ENCODE results near the gene ATAD3C. TPM values are rescaled to one million over a fixed set of nuclear protein-coding genes. Genes with fewer than 3 reads are reported as not detected.
"Not testable (repeated sequence)": the region's sequence is repeated elsewhere in the genome, so short reads cannot be mapped to it uniquely, and the experiment has no call there.

The ATAD3C gene
- polyA plus RNA-seq, 1 donor: 1.0 TPM

GRCh38 chr1:1451696-1452364 lies 2.3 kb downstream of the ATAD3C start:
- Histone ChIP-seq H3K27me3 (ENCODE audit: control insufficient read depth, insufficient read depth, low read length) (no peaks in the 10 kb centered on the region), H3K36me3 (ENCODE audit: control insufficient read depth, insufficient read depth, low read length) (no peaks in the 10 kb centered on the region), H3K4me3 (ENCODE audit: low read length) (no peak overlapping the region), H3K9me3 (ENCODE audit: control insufficient read depth, low read depth, low read length) (no peaks in the 10 kb centered on the region), H3K4me1 (ENCODE audit: control insufficient read depth, insufficient read depth, low read length) (no peaks in the 10 kb centered on the region), H3K27ac (ENCODE audit: low read length) (no peak overlapping the region)
- WGBS (ENCODE audit: insufficient coverage, low lambda C conversion rate): no CpG with 5 or more reads among the region's 26 CpGs
- DNase-seq: no peak

DNA sequence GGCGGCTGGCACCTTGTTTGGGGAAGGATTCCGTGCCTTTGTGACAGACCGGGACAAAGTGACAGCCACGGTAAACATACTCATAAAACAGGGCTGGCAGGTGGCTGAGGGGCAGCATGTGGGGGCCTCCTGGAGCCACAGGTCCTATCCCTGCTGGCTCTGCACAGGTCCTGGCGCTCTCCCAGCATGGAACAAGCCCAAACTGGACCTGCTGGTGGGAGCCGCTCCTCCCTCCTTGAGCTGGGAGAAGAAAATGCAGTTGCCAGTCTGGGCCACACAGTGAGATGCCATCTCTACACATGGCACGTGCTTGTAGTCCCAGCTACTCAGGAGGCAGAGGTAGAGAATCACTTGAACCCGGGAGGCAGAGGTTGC lies 2.9 kb downstream of the ATAD3C start:
- H3K9me3 ChIP-seq (ENCODE audit: control insufficient read depth, low read depth, low read length); H3K4me1 ChIP-seq (ENCODE audit: control insufficient read depth, insufficient read depth, low read length); H3K36me3 ChIP-seq (ENCODE audit: control insufficient read depth, insufficient read depth, low read length): not testable (repeated sequence)

DNA sequence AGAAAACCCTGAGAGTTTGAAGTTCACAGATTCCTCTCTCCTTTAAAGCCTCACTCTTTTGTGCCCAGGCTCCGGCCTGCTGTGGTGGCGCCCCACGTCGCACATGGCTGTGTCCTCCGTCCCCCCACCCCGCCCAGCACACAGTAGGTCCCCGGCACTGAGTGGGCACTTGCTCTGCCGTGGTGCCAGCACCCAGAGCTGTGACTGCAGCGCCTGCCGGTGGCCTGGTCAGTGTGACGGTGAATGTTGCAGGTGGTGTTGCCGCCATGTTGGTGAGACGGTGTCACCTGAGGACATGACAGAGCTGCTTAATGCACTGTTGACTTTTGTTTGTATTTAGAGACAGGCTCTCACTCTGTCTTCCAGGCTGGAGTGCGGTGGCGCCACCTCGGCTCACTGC lies 3.4 kb downstream of the ATAD3C start:
- WGBS (ENCODE audit: insufficient coverage, low lambda C conversion rate): no CpG with 5 or more reads among the region's 16 CpGs
- Histone ChIP-seq H3K4me1 (ENCODE audit: control insufficient read depth, insufficient read depth, low read length) (no peaks in the 10 kb centered on the region), H3K9me3 (ENCODE audit: control insufficient read depth, low read depth, low read length) (no peaks in the 10 kb centered on the region), H3K36me3 (ENCODE audit: control insufficient read depth, insufficient read depth, low read length) (no peaks in the 10 kb centered on the region), H3K27ac (ENCODE audit: low read length) (no peak overlapping the region), H3K27me3 (ENCODE audit: control insufficient read depth, insufficient read depth, low read length) (no peaks in the 10 kb centered on the region), H3K4me3 (ENCODE audit: low read length) (no peak overlapping the region)
- no peak for DNase-seq

More for the DNA sequence above, 2.9 kb downstream of the ATAD3C start:
- WGBS (ENCODE audit: insufficient coverage, low lambda C conversion rate): no CpG with 5 or more reads among the region's 8 CpGs
- H3K27ac ChIP-seq (ENCODE audit: low read length); H3K4me3 ChIP-seq (ENCODE audit: low read length); DNase-seq; H3K27me3 ChIP-seq (ENCODE audit: control insufficient read depth, insufficient read depth, low read length): not testable (repeated sequence)

- not testable (repeated sequence) for H3K27ac ChIP-seq (ENCODE audit: low read length); H3K9me3 ChIP-seq (ENCODE audit: control insufficient read depth, low read depth, low read length); H3K4me1 ChIP-seq (ENCODE audit: control insufficient read depth, insufficient read depth, low read length); H3K27me3 ChIP-seq (ENCODE audit: control insufficient read depth, insufficient read depth, low read length); DNase-seq; H3K36me3 ChIP-seq (ENCODE audit: control insufficient read depth, insufficient read depth, low read length); H3K4me3 ChIP-seq (ENCODE audit: low read length)
- no CpG with 5 or more reads among the region's 41 CpGs for WGBS (ENCODE audit: insufficient coverage, low lambda C conversion rate)
Measured at GRCh38 chr1:1454286-1455056, 5.0 kb downstream of the ATAD3C start.

DNA sequence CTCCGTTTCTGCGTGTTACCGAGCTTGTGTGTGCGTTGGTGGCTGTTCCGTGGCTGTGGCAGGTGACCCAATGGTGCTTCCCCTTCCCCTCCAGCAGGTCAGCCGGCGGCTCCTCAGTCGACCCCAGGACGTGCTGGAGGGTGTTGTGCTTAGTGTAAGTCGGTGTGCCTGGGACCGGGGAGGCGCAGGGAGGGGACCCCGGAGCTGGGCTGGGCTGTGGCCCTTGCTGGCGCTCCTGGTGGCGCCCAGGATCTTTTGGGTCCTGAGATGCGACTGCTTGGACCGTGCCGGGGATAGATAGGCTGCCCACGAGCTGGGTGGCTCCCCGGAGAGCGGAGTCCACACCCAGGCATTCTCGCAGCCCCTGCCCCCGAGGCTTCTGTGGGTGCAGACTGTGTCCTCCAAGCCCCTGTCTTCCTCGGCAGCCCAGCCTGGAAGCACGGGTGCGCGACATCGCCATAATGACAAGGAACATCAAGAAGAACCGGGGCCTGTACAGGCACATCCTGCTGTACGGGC lies 5.9 kb downstream of the ATAD3C start:
- Histone ChIP-seq H3K9me3 (ENCODE audit: control insufficient read depth, low read depth, low read length) (no peaks in the 10 kb centered on the region), H3K4me3 (ENCODE audit: low read length) (no peak overlapping the region), H3K27ac (ENCODE audit: low read length) (no peak overlapping the region), H3K27me3 (ENCODE audit: control insufficient read depth, insufficient read depth, low read length) (no peaks in the 10 kb centered on the region), H3K4me1 (ENCODE audit: control insufficient read depth, insufficient read depth, low read length) (no peaks in the 10 kb centered on the region), H3K36me3 (ENCODE audit: control insufficient read depth, insufficient read depth, low read length) (no peaks in the 10 kb centered on the region)
- no peak for DNase-seq
- WGBS (ENCODE audit: insufficient coverage, low lambda C conversion rate): no CpG with 5 or more reads among the region's 30 CpGs

- H3K9me3 ChIP-seq (ENCODE audit: control insufficient read depth, low read depth, low read length); H3K36me3 ChIP-seq (ENCODE audit: control insufficient read depth, insufficient read depth, low read length); H3K4me3 ChIP-seq (ENCODE audit: low read length); H3K27me3 ChIP-seq (ENCODE audit: control insufficient read depth, insufficient read depth, low read length); H3K27ac ChIP-seq (ENCODE audit: low read length); DNase-seq; H3K4me1 ChIP-seq (ENCODE audit: control insufficient read depth, insufficient read depth, low read length): not testable (repeated sequence)
- no CpG with 5 or more reads among the region's 15 CpGs for WGBS (ENCODE audit: insufficient coverage, low lambda C conversion rate)
Measured at GRCh38 chr1:1455934-1456333, 6.4 kb downstream of the ATAD3C start.

- not testable (repeated sequence) for H3K4me3 ChIP-seq (ENCODE audit: low read length); H3K4me1 ChIP-seq (ENCODE audit: control insufficient read depth, insufficient read depth, low read length)
- WGBS (ENCODE audit: insufficient coverage, low lambda C conversion rate): no CpG with 5 or more reads among the region's 22 CpGs
Measured at GRCh38 chr1:1456683-1457255, 7.3 kb downstream of the ATAD3C start.

DNA sequence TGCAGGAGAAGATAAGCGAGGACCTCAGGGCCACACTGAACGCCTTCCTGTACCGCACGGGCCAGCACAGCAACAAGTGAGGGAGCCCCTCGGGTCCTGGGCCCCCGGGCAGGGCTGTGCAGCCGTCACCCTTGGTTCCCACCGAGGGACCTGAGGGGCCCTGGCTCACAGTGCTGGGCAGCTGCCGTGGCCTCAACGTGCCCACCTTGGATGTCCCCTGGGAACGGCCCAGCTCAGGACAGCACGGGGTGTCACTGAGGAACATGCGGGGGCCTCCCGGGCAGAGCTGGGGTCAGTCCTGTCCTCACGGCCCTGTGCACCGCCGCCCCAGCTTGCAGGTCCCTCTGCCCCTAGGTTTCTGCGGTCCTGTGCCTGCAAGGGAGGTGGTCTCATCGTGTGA lies 9.7 kb downstream of the ATAD3C start:
- not testable (repeated sequence) for H3K27me3 ChIP-seq (ENCODE audit: control insufficient read depth, insufficient read depth, low read length); H3K27ac ChIP-seq (ENCODE audit: low read length); H3K36me3 ChIP-seq (ENCODE audit: control insufficient read depth, insufficient read depth, low read length); H3K4me1 ChIP-seq (ENCODE audit: control insufficient read depth, insufficient read depth, low read length); DNase-seq; H3K9me3 ChIP-seq (ENCODE audit: control insufficient read depth, low read depth, low read length); H3K4me3 ChIP-seq (ENCODE audit: low read length)
- WGBS (ENCODE audit: insufficient coverage, low lambda C conversion rate): no CpG with 5 or more reads among the region's 19 CpGs

More at GRCh38 chr1:1456683-1457255, 7.3 kb downstream of the ATAD3C start:
- H3K9me3 ChIP-seq (ENCODE audit: control insufficient read depth, low read depth, low read length); DNase-seq; H3K27me3 ChIP-seq (ENCODE audit: control insufficient read depth, insufficient read depth, low read length); H3K36me3 ChIP-seq (ENCODE audit: control insufficient read depth, insufficient read depth, low read length); H3K27ac ChIP-seq (ENCODE audit: low read length): not testable (repeated sequence)

- DNase-seq; H3K4me3 ChIP-seq (ENCODE audit: low read length); H3K36me3 ChIP-seq (ENCODE audit: control insufficient read depth, insufficient read depth, low read length); H3K9me3 ChIP-seq (ENCODE audit: control insufficient read depth, low read depth, low read length); H3K27me3 ChIP-seq (ENCODE audit: control insufficient read depth, insufficient read depth, low read length); H3K4me1 ChIP-seq (ENCODE audit: control insufficient read depth, insufficient read depth, low read length); H3K27ac ChIP-seq (ENCODE audit: low read length): not testable (repeated sequence)
- no CpG with 5 or more reads among the region's 14 CpGs for WGBS (ENCODE audit: insufficient coverage, low lambda C conversion rate)
Measured at GRCh38 chr1:1459711-1460110, 10.2 kb downstream of the ATAD3C start.

DNA sequence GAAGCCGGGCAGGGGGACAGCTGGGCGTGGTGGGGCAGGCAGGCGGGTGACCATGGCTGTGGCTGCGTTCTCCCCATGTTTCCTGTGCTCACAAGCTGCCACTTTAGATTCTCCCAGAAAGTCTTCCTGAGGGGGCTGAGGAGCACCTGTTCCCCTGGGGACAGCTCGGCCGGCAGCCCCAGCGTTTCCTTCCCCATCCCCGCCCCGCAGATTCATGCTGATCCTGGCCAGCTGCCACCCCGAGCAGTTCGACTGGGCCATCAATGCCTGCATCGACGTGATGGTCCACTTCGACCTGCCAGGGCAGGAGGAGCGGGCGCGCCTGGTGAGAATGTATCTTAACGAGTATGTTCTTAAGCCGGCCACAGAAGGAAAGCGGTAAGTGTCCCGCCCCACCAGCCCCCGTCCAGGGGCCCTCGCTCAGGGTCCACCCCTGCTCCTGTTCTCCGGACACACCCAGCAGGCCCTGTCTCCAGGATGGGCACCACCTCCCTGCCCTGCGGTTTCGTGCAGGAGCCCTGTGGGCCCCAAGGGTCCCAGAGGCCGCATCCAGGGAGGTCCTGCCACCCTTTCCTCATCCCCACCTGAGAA lies 11.1 kb downstream of the ATAD3C start:
- WGBS (ENCODE audit: insufficient coverage, low lambda C conversion rate): 73% methylated on average over 3 of the region's 27 CpGs
- Histone ChIP-seq H3K4me1 (ENCODE audit: control insufficient read depth, insufficient read depth, low read length) (peaks cover 2% of the 10 kb centered on the region), H3K4me3 (ENCODE audit: low read length) (no peak overlapping the region), H3K9me3 (ENCODE audit: control insufficient read depth, low read depth, low read length) (no peaks in the 10 kb centered on the region), H3K36me3 (ENCODE audit: control insufficient read depth, insufficient read depth, low read length) (no peaks in the 10 kb centered on the region), H3K27ac (ENCODE audit: low read length) (no peak overlapping the region), H3K27me3 (ENCODE audit: control insufficient read depth, insufficient read depth, low read length) (no peaks in the 10 kb centered on the region)
- DNase-seq: no peak
